GM23248 (cell line): Measurements from ENCODE around the gene TFRC.
"Not testable (repeated sequence)": the region's sequence is repeated elsewhere in the genome, so short reads cannot be mapped to it uniquely, and the experiment has no call there.

Experiments used
- EZH2 ChIP-seq: fragments of 200-600 bp; sonication (generic); IDR thresholded peaks from 2 replicates; pipeline ENCODE4 v1.6.1; 2018; ENCODE audit warnings: antibody characterized with exemption, mild to moderate bottlenecking; ENCODE audit not compliant: insufficient read depth, poor library complexity, severe bottlenecking
- EZH2phosphoT487 ChIP-seq: fragments of 200-600 bp; sonication (generic); IDR thresholded peaks from 2 replicates; pipeline ENCODE4 v1.6.1; 2018; ENCODE audit warnings: antibody characterized with exemption, moderate library complexity, mild to moderate bottlenecking, low read depth; ENCODE audit not compliant: insufficient read depth

- not testable (repeated sequence) for TF ChIP-seq EZH2, EZH2phosphoT487
Measured at GRCh38 chr3:196022499-196022878, 59.4 kb downstream of the TFRC start.
